Hepatocyte (in vitro differentiated cells): ENCODE measurements around the gene MGAM2. TPM values are rescaled to one million over a fixed set of nuclear protein-coding genes. Genes with fewer than 3 reads are reported as not detected.

Experiments used
- DNase-seq: peaks from one replicate; pipeline ENCODE4 v3.0.0-alpha.2; 2016; ENCODE audit warnings: low spot score
- H2AFZ ChIP-seq: fragments of 200-600 bp; sonication (generic); 2 replicates; pipeline ENCODE4 v1.6.0; 2016; ENCODE audit warnings: antibody characterized with exemption, mild to moderate bottlenecking
- H3K27ac ChIP-seq: fragments of 200-600 bp; sonication (generic); 2 replicates; pipeline ENCODE4 v1.5.1; 2016; ENCODE audit warnings: mild to moderate bottlenecking
- H3K27me3 ChIP-seq: fragments of 200-600 bp; sonication (generic); 2 replicates; pipeline ENCODE4 v1.6.1; 2016
- H3K36me3 ChIP-seq: fragments of 200-600 bp; sonication (generic); replicated peaks from 2 replicates; pipeline ENCODE4 v1.5.1; 2016; ENCODE audit warnings: low read depth; ENCODE audit not compliant: insufficient read depth
- H3K4me1 ChIP-seq: fragments of 200-600 bp; sonication (generic); 2 replicates; pipeline ENCODE4 v1.5.1; 2016; ENCODE audit warnings: mild to moderate bottlenecking, moderate library complexity; ENCODE audit not compliant: insufficient read depth
- H3K4me2 ChIP-seq: fragments of 200-600 bp; sonication (generic); 2 replicates; pipeline ENCODE4 v1.6.0; 2016
- H3K4me3 ChIP-seq: fragments of 200-600 bp; sonication (generic); 2 replicates; pipeline ENCODE4 v1.5.1; 2016; ENCODE audit warnings: mild to moderate bottlenecking
- H3K79me2 ChIP-seq: fragments of 200-600 bp; sonication (generic); 2 replicates; pipeline ENCODE4 v1.6.0; 2017; ENCODE audit warnings: mild to moderate bottlenecking
- H3K9me2 ChIP-seq: fragments of 200-600 bp; sonication (generic); replicated peaks from 2 replicates; pipeline ENCODE4 v1.6.0; 2017; ENCODE audit warnings: mild to moderate bottlenecking; ENCODE audit not compliant: insufficient read depth
- H3K9me3 ChIP-seq: fragments of 200-600 bp; sonication (generic); 2 replicates; pipeline ENCODE4 v1.5.1; 2016; ENCODE audit warnings: low read depth, mild to moderate bottlenecking
- H4K20me1 ChIP-seq: fragments of 200-600 bp; sonication (generic); 2 replicates; pipeline ENCODE4 v1.6.0; 2016; ENCODE audit warnings: mild to moderate bottlenecking; ENCODE audit not compliant: insufficient read depth, poor library complexity, severe bottlenecking
- CTCF ChIP-seq: fragments of 200-600 bp; sonication (generic); IDR thresholded peaks from 2 replicates; pipeline ENCODE4 v1.5.1; 2016; ENCODE audit warnings: antibody characterized with exemption, mild to moderate bottlenecking; ENCODE audit not compliant: poor library complexity
- EZH2 ChIP-seq: fragments of 200-600 bp; sonication (generic); IDR thresholded peaks from 2 replicates; pipeline ENCODE4 v1.6.1; 2016; ENCODE audit warnings: antibody characterized with exemption, mild to moderate bottlenecking, borderline replicate concordance
- EZH2phosphoT487 ChIP-seq: fragments of 200-600 bp; sonication (generic); IDR thresholded peaks from one replicate; pipeline ENCODE4 v1.6.1; 2018; ENCODE audit warnings: antibody characterized with exemption, mild to moderate bottlenecking, low read depth, moderate library complexity; ENCODE audit not compliant: unreplicated experiment, severe bottlenecking
- WGBS: methylation state at CpG from one replicate; pipeline ENCODE4 v1.1.6; 2016; ENCODE audit warnings: low lambda C conversion rate; ENCODE audit errors: missing lambda C conversion rate; 5-methylcytosine and 5-hydroxymethylcytosine counted together
- polyA plus RNA-seq: library from polyadenylated mRNA; unstranded; fragments of >200 nt; fragmentation: Nextera tagmentation; extraction: Ambion mirVana; gene quantifications from 2 replicates; pipeline ENCODE4 v1.2.1, GENCODE V29; 2016
- total RNA-seq: library from RNA; depleted of rRNA; stranded (reverse); fragments of >200 nt; gene quantifications from 2 replicates; pipeline ENCODE4 v1.2.3, GENCODE V29; 2014

MGAM2 gene
- total and polyA plus RNA-seq, 2 experiments from 2014 or later, result 1.6 to 4.1 TPM

GRCh38 chr7:142228537-142229104 is 117.1 kb downstream of the MGAM2 start:
- no peak overlapping the region for H3K4me3 ChIP-seq
- no peaks in the 10 kb centered on the region for H3K9me2 ChIP-seq
- H3K9me3 ChIP-seq, result no peaks in the 10 kb centered on the region
- H3K36me3 ChIP-seq, result no peaks in the 10 kb centered on the region
- H2AFZ ChIP-seq, result no peak overlapping the region
- no peaks in the 10 kb centered on the region for H3K27me3 ChIP-seq
- TF ChIP-seq EZH2 (no peak), EZH2phosphoT487 (no peak), CTCF (no peak)
- no peaks in the 10 kb centered on the region for H4K20me1 ChIP-seq
- H3K4me1 ChIP-seq, result no peaks in the 10 kb centered on the region
- H3K79me2 ChIP-seq, result no peaks in the 10 kb centered on the region
- WGBS, result 71% methylated on average over 1 of the region's 1 CpG
- H3K4me2 ChIP-seq, result no peak overlapping the region
- no peak for DNase-seq
- no peak overlapping the region for H3K27ac ChIP-seq

GRCh38 chr7:142231716-142232115 is 120.2 kb downstream of the MGAM2 start:
- Histone ChIP-seq H3K9me3 (no peaks in the 10 kb centered on the region), H3K36me3 (no peaks in the 10 kb centered on the region), H3K4me2 (no peak overlapping the region), H3K9me2 (no peaks in the 10 kb centered on the region), H3K27ac (no peak overlapping the region), H4K20me1 (no peaks in the 10 kb centered on the region), H3K79me2 (no peaks in the 10 kb centered on the region), H3K4me1 (no peaks in the 10 kb centered on the region), H2AFZ (no peak overlapping the region), H3K27me3 (peaks cover 6% of the 10 kb centered on the region), H3K4me3 (no peak overlapping the region)
- 27% methylated on average over 7 of the region's 7 CpGs for WGBS
- peak; percentile 25 for DNase-seq
- TF ChIP-seq CTCF (no peak), EZH2 (no peak), EZH2phosphoT487 (no peak)

- no peak overlapping the region for H3K4me3 ChIP-seq
- TF ChIP-seq EZH2 (no peak), EZH2phosphoT487 (no peak), CTCF (no peak)
- H3K4me2 ChIP-seq, result no peak overlapping the region
- peaks cover 6% of the 10 kb centered on the region for H3K27me3 ChIP-seq
- no peaks in the 10 kb centered on the region for H4K20me1 ChIP-seq
- H3K9me3 ChIP-seq, result no peaks in the 10 kb centered on the region
- no peaks in the 10 kb centered on the region for H3K36me3 ChIP-seq
- no peaks in the 10 kb centered on the region for H3K9me2 ChIP-seq
- WGBS, result 82% methylated on average over 4 of the region's 4 CpGs
- H2AFZ ChIP-seq, result no peak overlapping the region
- DNase-seq, result no peak
- no peaks in the 10 kb centered on the region for H3K4me1 ChIP-seq
- no peak overlapping the region for H3K27ac ChIP-seq
- H3K79me2 ChIP-seq, result no peaks in the 10 kb centered on the region
Observed at GRCh38 chr7:142240546-142240945, 129.0 kb downstream of the MGAM2 start.
